Activated CD8-positive, alpha-beta memory T cell treated with anti-CD3 and anti-CD28 coated beads, Interleukin-2, amount 10 ng/mL, durations not matched to agents 7 days and 5 days (primary cell): ENCODE results near the gene RNF114. TPM values are rescaled to one million over a fixed set of nuclear protein-coding genes. Genes with fewer than 3 reads are reported as not detected.
"Not testable (repeated sequence)": the region's sequence is repeated elsewhere in the genome, so short reads cannot be mapped to it uniquely, and the experiment has no call there.

Source experiments
- ATAC-seq: fragments of 150-1000 bp; cut with Tn5 transposase; one replicate; pipeline ENCODE4 v1.10.0; 2021; ENCODE audit warnings: moderate library complexity
- CTCF ChIA-PET: fragments of 350-600 bp; sonication (Branson Sonifier 250); formaldehyde crosslinking; loops from one replicate; lab custom pipeline; 2021; ENCODE audit warnings: antibody characterized with exemption; lab: Charles Lee
- DNase-seq: peaks from one replicate; pipeline ENCODE4 v3.0.0-alpha.2; 2020
- H3K27ac Mint-ChIP-seq: one replicate; pipeline ENCODE4 v1.8.0; 2021; ENCODE audit warnings: mild to moderate bottlenecking, mixed read lengths
- H3K27me3 Mint-ChIP-seq: one replicate; pipeline ENCODE4 v1.8.0; 2021; ENCODE audit warnings: mixed read lengths
- H3K36me3 Mint-ChIP-seq: one replicate; pipeline ENCODE4 v1.8.0; 2021; ENCODE audit warnings: mild to moderate bottlenecking, mixed read lengths
- H3K4me1 Mint-ChIP-seq: one replicate; pipeline ENCODE4 v1.8.0; 2021; ENCODE audit warnings: mixed read lengths
- H3K4me3 Mint-ChIP-seq: one replicate; pipeline ENCODE4 v1.8.0; 2021; ENCODE audit warnings: mild to moderate bottlenecking, moderate library complexity, mixed read lengths
- H3K9me3 Mint-ChIP-seq: one replicate; pipeline ENCODE4 v1.8.0; 2022; ENCODE audit warnings: low read depth, mixed read lengths
- total RNA-seq, 2 experiments: library from RNA; stranded (reverse); gene quantifications; one replicate each; pipeline ENCODE4 v1.2.3, GENCODE V29; 2021

Gene RNF114
- total RNA-seq, 2 experiments from 2014 or later, result 65.2 to 74.4 TPM

DNA sequence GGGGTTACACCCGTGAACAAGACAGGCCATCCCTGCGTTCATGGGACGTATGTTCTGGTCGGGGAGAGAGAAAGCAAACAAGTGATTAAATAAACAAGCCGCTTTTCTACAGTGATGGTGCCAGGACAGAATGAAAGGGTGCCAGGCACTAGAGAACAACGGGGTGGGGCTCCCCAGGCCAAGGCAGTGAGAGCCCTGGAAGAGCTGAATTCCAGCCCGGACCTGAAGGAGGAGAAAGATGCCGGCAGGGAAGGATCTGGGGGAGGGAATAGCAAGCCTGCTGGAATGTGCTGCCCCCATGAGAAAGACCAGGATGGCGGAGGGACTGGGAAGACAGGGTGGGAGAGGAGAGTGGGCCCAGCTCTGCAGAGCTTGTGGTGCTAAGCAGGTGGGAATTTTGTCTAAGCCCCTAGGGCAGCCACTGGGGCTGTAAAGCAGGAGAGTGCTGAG lies 54.1 kb downstream of the RNF114 start:
- Mint-ChIP-seq H3K4me1 (no peaks in the 10 kb centered on the region), H3K27me3 (peaks cover 4% of the 10 kb centered on the region), H3K9me3 (no peaks in the 10 kb centered on the region), H3K4me3 (no peak overlapping the region), H3K27ac (no peak overlapping the region), H3K36me3 (no peaks in the 10 kb centered on the region)
- DNase-seq, result no peak
- no peak for ATAC-seq
- CTCF ChIA-PET, result interaction anchor here (2.7 to 3.2 kb wide), 2 partner anchors 12 to 81 kb away, joined by 14 to 19 read pairs; no protein-coding TSS in a partner anchor

- no peak overlapping the region for H3K27ac Mint-ChIP-seq
- H3K4me3 Mint-ChIP-seq, result no peak overlapping the region
- CTCF ChIA-PET, result interaction anchor here (0.7 to 1.8 kb wide), 3 partner anchors 14 to 98 kb away, joined by 3 to 7 read pairs (median 3); no protein-coding TSS in a partner anchor
- ATAC-seq (no peak), DNase-seq (no peak)
- H3K27me3 Mint-ChIP-seq, result peaks cover 11% of the 10 kb centered on the region
- H3K4me1 Mint-ChIP-seq, result no peaks in the 10 kb centered on the region
- H3K9me3 Mint-ChIP-seq, result no peaks in the 10 kb centered on the region
- no peaks in the 10 kb centered on the region for H3K36me3 Mint-ChIP-seq
Observed at GRCh38 chr20:49993301-49993751, 57.1 kb downstream of the RNF114 start.

DNA sequence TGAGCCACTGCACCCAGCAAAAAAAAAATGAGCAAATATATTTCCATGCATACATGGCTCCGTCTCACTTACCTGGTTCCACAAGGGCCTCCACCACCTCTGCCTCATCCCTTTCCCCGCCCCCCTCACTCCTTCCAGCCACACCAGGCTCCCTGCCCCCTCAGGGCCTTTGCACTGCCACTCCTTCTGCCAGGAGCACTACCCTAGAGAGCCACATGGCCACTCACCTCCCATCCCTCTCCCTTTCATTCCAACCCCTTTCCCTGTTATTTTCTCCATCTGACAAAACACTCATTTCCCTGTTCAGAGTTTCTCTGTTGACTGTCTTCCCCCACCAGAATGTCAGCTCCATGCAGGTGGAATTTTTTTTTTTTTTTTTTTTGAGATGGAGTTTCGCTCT lies 59.4 kb downstream of the RNF114 start:
- CTCF ChIA-PET, result interaction anchor here (1.2 kb wide), 1 partner anchor 76 kb away, joined by 3 read pairs; no protein-coding TSS in a partner anchor
- Mint-ChIP-seq H3K27me3 (peaks cover 11% of the 10 kb centered on the region), H3K9me3 (no peaks in the 10 kb centered on the region), H3K4me3 (no peak overlapping the region), H3K27ac (no peak overlapping the region), H3K36me3 (no peaks in the 10 kb centered on the region), H3K4me1 (peaks cover 6% of the 10 kb centered on the region)
- no peak for ATAC-seq
- no peak for DNase-seq

DNA sequence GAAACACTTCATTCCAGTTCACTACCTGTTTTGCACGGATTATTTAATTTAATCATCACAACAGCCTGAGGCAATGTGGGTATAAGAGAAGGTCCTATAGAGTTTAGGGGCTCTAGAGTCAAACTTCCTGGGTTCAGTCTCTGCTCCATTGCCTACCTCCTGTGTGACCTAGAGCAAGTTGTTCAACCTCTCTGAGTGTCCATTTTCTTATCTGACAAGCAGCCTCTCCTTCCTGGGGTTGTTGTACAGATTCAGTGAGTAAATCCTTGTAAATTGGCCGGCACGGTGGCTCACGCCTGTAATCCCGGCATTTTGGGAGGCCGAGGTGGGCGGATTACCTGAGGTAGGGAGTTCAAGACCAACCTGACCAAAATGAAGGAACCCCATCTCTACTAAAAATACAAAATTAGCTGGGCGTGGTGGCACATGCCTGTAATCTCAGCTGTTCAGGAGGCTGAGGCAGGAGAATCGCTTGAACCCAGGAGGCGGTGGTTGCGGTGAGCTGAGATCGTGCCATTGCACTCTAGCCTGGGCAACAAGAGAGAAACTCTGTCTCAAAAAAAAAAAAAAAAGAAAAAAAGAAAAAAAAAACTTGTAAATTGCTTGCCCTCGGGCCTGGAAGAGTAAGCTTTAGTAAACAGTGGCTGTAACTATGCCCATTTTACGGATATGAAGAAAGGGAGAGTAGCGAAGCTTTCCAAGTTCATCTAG lies 62.4 kb downstream of the RNF114 start:
- H3K9me3 Mint-ChIP-seq, ATAC-seq, H3K36me3 Mint-ChIP-seq, DNase-seq, H3K27ac Mint-ChIP-seq, H3K4me3 Mint-ChIP-seq: not testable (repeated sequence)
- Mint-ChIP-seq H3K27me3 (peaks cover 11% of the 10 kb centered on the region), H3K4me1 (peaks cover 22% of the 10 kb centered on the region)
- CTCF ChIA-PET, result interaction anchor here (0.6 to 1.9 kb wide), 4 partner anchors 16 to 1031 kb away, joined by 3 to 10 read pairs (median 4); no protein-coding TSS in a partner anchor

- Mint-ChIP-seq H3K27ac (no peak overlapping the region), H3K9me3 (no peaks in the 10 kb centered on the region), H3K4me1 (peaks cover 22% of the 10 kb centered on the region), H3K36me3 (no peaks in the 10 kb centered on the region), H3K4me3 (no peak overlapping the region), H3K27me3 (peaks cover 11% of the 10 kb centered on the region)
- DNase-seq, result no peak
- ATAC-seq, result no peak
- CTCF ChIA-PET, result interaction anchor here (0.6 to 1.9 kb wide), 5 partner anchors 16 to 1032 kb away, joined by 3 to 10 read pairs (median 4); no protein-coding TSS in a partner anchor
Observed at GRCh38 chr20:49999329-49999728, 63.1 kb downstream of the RNF114 start.

DNA sequence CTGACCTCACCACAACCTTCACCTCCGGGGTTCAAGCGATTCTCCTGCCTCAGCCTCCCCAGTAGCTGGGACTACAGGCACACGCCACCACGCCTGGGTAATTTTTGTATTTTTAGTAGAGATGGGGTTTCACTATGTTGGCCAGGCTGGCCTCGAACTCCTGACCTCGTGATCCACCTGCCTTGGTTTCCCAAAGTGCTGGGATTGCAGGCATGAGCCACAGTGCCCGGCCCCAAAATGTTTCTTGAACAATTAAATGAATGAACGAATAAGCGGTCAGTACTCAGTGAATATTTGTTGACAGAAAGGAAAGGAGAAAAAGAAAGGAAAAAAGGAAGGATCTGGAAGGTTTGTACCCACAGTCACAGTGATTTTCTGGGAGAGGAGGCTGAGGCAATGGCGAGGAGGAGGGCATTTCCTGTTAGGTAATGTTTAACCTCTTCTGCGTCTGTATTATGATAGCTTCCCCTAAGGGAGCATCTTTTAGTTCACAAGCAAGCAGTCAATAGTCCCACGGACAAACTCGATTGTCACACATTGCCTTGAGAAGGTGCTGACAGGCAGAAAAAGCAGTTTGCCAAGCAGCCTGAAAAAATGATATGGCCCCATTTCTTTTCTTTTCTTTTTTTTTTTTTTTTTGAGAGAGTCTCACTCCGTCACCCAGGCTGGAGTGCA lies 64.5 kb downstream of the RNF114 start:
- DNase-seq, H3K27ac Mint-ChIP-seq, H3K27me3 Mint-ChIP-seq, ATAC-seq, H3K9me3 Mint-ChIP-seq, H3K4me3 Mint-ChIP-seq, H3K36me3 Mint-ChIP-seq: not testable (repeated sequence)
- CTCF ChIA-PET, result interaction anchor here (1.8 to 2.7 kb wide), 3 partner anchors 22 to 70 kb away, joined by 9 to 12 read pairs (median 10); no protein-coding TSS in a partner anchor
- peaks cover 28% of the 10 kb centered on the region for H3K4me1 Mint-ChIP-seq

- no peak for ATAC-seq
- Mint-ChIP-seq H3K36me3 (no peaks in the 10 kb centered on the region), H3K9me3 (no peaks in the 10 kb centered on the region), H3K4me1 (peaks cover 32% of the 10 kb centered on the region), H3K27ac (no peak overlapping the region), H3K27me3 (peaks cover 4% of the 10 kb centered on the region), H3K4me3 (no peak overlapping the region)
- CTCF ChIA-PET, result interaction anchor here (1.8 to 2.7 kb wide), 2 partner anchors 23 to 69 kb away, joined by 9 to 12 read pairs; no protein-coding TSS in a partner anchor
- no peak for DNase-seq
Observed at GRCh38 chr20:50001784-50002311, 65.7 kb downstream of the RNF114 start.

GRCh38 chr20:50003253-50003656 lies 67.1 kb downstream of the RNF114 start:
- peaks cover 12% of the 10 kb centered on the region for H3K27me3 Mint-ChIP-seq
- DNase-seq, result no peak
- H3K4me1 Mint-ChIP-seq, result peaks cover 36% of the 10 kb centered on the region
- no peak overlapping the region for H3K4me3 Mint-ChIP-seq
- peak; percentile 50 for ATAC-seq
- H3K9me3 Mint-ChIP-seq, result no peaks in the 10 kb centered on the region
- H3K36me3 Mint-ChIP-seq, result no peaks in the 10 kb centered on the region
- CTCF ChIA-PET, result interaction anchor here (1.1 to 1.7 kb wide), 2 partner anchors 24 to 68 kb away, joined by 3 to 6 read pairs; no protein-coding TSS in a partner anchor
- no peak overlapping the region for H3K27ac Mint-ChIP-seq

Other genes with a start within 250 kb of the RNF114 start
- 10 to 100 TPM; 28.1 to 30.9 TPM for gene B4GALT5, start 222.5 kb upstream of the RNF114 start, total RNA-seq
- gene SLC9A8, start 123.6 kb upstream of the RNF114 start, total RNA-seq, result 10 to 100 TPM; 16.3 to 24.9 TPM
- gene SPATA2, start 20.9 kb upstream of the RNF114 start, total RNA-seq, result 10 to 100 TPM; 10.2 to 11.1 TPM
- under 1 TPM; 0.21 to 0.61 TPM for gene SNAI1, start 46.6 kb downstream of the RNF114 start, total RNA-seq
- gene UBE2V1, start 176.8 kb downstream of the RNF114 start, total RNA-seq, result 100 to 1,000 TPM; 140 to 158 TPM
- gene PEDS1, start 217.3 kb downstream of the RNF114 start, total RNA-seq, result 10 to 100 TPM; 24.2 to 25.4 TPM